ENCODE measurements around the gene C3orf70.

- TF ChIP-seq POLR2AphosphoS5 (IDR thresholded peaks at IDR 0.05; ENCODE audit: insufficient read depth in 1 of 2, low read depth in 1 of 2) = no peak
- TF ChIP-seq CTCF (IDR thresholded peaks at IDR 0.05) = no peak
- TF ChIP-seq POLR2A (IDR thresholded peaks at IDR 0.05) = no peak
These were observed 1.2 kb upstream of the C3orf70 start for GRCh38 chr3:185153861-185154629.

Data from vagina (tissue), 2 donors.